AG08396 (cell line): ENCODE data around the gene CCDC80.

ENCODE experiments used
- DNase-seq: peaks from one replicate; pipeline ENCODE4 v3.0.0; 2012; ENCODE audit warnings: low spot score, mixed read lengths

CCDC80 gene

GRCh38 chr3:112654979-112655378, 14.0 kb upstream of the CCDC80 start:
- no peak for DNase-seq

DNA sequence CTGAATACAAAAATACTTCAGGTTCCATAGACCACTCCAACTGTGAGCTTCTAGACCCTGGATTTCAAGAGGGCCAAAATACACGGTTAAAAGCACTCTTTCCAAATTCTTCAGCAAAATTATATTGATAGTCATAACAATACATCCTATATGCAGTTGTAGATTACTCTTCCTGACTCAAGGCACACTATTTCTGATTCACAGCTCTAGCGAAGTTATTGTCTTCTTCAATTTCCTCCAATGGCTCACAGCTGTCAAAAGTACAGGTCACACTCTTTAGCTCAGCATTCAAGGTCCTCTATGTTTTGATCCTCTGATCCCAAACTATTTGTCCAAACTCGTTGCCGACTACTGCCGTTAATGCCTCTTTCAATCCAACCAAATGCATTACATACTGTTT, 13.5 kb upstream of the CCDC80 start:
- DNase-seq: no peak

DNA sequence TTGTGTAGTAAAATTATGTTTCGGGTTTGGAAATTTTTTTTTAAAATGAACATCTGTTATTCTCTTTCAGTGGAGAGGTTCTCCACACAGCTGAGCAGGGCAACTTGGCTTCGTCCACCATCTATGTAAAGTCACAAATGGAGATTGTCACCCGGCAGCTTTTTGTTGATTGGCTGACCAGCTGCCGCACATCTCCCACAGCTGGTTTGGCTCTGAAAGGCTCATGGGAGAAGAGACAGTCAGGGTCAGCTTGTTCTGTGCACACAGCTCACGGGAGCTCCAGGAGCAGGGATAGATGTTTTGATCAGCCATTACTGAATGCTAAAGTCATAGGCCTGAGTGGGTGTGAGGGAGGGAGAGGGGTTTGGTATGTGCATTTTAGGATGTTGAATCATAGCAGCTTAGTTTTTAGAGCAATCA, 12.9 kb upstream of the CCDC80 start:
- peak; percentile 85 for DNase-seq

DNA sequence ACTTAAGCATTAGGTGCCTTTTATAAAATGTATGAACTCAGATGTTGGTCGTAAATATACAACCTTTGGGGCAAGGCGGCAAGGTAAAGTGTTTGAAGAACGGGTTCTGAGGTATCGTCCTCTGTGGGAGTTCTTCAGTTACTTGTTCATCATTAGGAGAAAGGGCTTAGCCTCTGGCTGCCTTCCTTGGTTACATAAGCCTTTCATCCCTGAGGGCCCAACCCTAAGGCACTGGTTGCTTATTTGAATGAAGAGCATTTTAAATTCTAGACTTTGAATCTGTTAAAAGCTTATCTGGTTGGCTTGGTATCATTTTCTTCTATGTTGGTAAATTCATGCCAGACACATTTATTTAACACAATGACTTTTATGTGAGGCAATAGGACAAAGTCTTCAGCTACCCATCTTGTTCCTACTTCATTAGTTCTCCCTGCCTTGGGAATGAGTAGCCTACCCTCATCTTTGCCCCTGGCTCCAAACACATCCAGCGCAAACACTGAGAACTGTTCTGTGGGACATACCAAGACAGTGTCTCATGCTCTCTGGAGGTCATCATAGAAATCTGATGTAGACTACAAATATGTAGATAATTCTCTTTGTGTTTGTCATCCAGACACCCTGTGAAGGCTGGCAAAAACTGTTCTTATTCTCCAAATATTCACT, 12.4 kb upstream of the CCDC80 start:
- peak; percentile 78 for DNase-seq

GRCh38 chr3:112651516-112651915, 10.6 kb upstream of the CCDC80 start:
- DNase-seq: no peak

DNA sequence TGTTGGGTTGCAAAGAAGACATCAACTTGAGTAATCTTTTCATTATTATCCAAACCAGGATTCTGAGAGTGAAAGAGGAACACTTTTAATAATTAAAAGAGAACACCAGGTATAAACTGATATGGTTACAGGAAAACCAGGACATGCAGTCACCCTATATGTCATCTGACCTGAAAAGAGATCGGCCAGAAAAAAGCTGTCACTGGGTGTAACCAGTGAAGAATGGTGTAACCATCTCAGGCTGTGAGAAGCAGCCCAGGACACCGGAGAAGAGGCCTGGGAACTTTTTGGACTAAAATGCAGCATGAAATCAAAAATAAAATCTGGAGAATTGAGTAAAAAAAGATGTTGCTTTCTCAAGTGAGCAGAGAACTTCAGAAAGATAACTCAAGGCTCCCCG, 10.1 kb upstream of the CCDC80 start:
- no peak for DNase-seq

DNA sequence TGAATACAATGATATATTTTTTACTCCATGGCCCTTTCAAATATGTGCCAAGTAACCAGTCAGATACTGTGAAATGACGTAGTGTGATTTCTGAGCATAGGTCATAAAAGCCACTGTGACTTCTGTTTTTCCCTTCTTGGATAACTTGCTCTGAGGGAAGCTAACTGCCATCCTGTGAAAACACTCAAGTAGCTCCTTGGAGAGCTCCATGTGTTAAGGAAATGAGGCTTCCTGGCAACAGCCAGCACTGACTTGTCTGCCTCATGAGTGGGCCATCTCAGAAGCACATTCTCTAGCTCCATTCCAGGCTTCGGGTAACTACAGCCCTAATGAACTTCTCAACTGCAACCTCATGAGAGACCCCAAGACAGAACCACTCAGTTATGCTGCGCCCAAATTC, 9.5 kb upstream of the CCDC80 start:
- DNase-seq: no peak

DNA sequence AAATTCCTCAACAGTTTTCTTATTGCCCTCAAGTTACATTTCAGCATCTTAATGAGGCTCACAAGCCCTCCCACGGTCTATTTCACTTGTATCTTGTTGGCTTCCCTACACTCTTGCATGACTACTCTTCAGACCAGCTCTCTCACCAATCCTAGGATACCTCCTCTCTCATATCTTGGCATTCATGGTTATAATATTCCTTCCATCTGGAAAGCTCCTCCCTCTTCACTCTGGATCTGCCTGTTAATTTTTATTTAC, 8.5 kb upstream of the CCDC80 start:
- DNase-seq: no peak

DNA sequence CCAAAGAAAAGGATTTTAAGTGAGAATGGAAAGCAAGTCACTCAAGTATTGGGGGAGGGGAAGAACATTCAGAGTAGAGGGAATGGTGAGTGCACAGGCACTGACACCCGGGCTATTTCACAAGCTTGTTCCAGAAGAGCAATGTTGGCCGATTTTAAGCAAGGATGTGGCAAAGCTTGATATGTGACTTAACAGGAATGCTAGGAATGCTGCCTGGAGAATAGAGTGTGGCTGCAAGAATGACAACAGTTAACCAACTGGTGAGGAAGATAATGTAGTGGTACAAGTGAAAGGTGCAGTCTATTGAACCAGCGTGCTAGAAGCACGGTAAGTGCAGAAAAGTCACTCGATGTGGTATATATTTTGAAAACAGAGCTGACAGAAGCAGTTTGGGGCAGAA, 6.2 kb upstream of the CCDC80 start:
- peak; percentile 66 for DNase-seq

DNA sequence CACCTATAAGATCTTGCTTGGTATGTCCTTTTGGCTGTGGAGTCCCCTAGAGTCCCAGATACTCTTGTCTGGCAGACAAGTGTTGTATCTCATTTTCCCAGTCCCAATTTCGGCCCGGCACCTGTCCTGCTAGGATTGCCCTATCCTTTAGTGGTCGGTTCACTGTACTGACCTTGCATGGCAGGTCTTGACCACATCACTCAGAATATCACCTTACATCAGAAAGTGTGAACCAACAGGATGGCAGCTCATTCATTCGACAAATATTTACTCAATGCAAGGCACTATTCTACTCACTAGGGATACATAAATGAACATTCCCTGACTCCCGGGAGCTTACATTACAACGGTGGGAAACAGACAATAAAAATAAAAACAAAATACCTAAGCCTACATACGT, 5.7 kb upstream of the CCDC80 start:
- no peak for DNase-seq

- DNase-seq: no peak
These were observed 3.5 kb upstream of the CCDC80 start for GRCh38 chr3:112644453-112644852.

- no peak for DNase-seq
These were observed 2.8 kb upstream of the CCDC80 start for GRCh38 chr3:112643621-112644240.

DNA sequence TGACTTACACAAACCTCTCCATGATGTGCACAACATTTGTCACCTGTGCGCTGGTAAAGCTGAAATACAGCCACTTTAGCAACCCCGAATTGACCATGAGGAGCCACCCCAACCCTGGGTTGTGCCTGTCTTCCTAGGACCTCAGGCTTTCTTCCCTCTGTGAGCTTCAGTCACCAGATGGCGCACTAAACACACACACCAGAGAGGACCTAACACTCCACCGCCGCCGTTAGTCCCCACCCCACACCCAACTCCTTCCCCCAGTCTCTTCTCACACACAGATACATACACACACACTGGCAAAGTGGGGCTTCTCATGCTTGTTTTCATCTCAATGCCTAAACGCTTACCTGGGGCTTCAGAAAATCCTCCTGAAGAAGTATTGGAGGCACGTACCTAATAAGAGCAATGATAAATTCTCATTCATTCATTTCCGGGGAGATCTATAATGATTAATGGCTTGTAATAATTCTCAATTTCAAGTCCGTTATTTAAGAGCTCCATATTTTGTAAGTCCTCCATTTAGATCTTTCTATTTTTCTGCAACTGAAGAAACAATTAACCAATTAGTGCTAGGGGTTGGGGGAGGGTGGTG, 2.1 kb upstream of the CCDC80 start:
- DNase-seq: peak; percentile 73

DNA sequence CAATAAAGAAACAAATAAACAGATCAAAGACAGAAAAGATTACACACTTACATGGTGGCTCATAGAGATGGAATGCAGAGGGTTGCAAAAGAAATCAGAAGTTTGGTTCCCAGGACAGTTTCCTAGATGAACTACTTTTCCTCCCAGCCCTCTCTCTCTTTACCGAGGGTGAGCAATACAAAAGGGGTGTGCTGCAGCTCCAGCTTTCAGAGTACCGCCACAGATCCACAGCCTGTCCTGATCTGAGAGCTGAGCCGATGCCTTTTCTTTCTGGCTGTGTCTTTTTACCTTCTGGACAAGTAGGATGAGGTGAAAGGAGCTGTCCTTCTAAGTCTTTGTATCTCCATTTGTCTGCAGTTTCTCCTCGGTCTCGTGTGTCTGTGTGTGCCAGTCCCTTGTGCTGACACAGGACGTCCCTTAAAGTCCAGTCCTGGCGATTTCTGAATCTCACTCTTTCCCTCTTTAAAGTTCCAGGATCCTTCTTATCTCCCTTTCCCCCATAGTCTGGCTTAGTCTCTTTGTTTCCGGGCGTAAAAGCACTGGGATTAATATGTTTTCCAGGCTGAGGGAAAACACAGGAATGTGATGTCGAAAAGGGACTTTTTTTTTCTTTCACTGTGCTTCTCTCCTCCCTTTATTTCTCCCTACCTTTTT, 540 bp downstream of the CCDC80 start:
- peak; percentile 56 for DNase-seq

- no peak for DNase-seq
These were observed 1.3 kb downstream of the CCDC80 start for GRCh38 chr3:112639455-112640225.

DNA sequence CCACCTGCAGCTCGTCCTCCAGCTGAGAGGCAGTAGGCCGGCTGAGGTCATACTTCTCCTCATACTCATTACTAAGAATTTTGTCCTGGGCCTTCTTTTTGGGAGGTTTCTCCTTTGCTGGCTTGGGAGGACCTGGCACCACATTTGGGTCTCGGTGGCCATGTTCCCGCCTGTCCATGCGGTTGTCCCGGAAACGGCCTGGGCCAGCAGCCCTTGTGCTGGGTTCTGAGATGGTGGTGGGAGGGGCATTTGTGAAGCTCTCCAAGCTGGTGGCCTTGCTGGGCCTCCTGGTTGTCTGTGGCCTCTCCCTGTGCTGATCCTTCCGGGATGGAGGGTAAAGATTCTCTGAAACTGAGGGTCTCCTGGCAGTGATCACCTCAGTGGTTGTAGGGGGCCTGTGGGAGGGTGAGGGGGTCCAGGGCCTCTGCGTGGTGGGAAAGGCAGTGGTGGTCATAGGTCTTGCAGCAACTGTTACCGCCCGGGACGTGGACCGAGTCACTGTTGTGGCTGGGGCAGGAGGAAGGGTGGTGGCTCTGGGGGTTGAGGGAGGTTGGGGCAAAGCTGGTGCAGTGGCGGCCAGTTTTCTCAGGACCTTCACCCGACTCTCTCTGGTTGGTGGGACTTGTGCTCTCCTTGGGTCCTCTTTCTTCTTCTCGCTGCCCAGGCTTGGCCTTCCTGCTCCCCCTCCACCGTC, 2.5 kb downstream of the CCDC80 start:
- no peak for DNase-seq

GRCh38 chr3:112637700-112638099, 3.2 kb downstream of the CCDC80 start:
- no peak for DNase-seq

GRCh38 chr3:112635674-112636073, 5.3 kb downstream of the CCDC80 start:
- DNase-seq: peak; percentile 48

- no peak for DNase-seq
These were observed 6.0 kb downstream of the CCDC80 start for GRCh38 chr3:112634786-112635541.

- DNase-seq: no peak
These were observed 7.2 kb downstream of the CCDC80 start for GRCh38 chr3:112633757-112634156.

- DNase-seq: no peak
These were observed 7.8 kb downstream of the CCDC80 start for GRCh38 chr3:112633191-112633590.
